ENCODE results near the gene LENG9.

DNA sequence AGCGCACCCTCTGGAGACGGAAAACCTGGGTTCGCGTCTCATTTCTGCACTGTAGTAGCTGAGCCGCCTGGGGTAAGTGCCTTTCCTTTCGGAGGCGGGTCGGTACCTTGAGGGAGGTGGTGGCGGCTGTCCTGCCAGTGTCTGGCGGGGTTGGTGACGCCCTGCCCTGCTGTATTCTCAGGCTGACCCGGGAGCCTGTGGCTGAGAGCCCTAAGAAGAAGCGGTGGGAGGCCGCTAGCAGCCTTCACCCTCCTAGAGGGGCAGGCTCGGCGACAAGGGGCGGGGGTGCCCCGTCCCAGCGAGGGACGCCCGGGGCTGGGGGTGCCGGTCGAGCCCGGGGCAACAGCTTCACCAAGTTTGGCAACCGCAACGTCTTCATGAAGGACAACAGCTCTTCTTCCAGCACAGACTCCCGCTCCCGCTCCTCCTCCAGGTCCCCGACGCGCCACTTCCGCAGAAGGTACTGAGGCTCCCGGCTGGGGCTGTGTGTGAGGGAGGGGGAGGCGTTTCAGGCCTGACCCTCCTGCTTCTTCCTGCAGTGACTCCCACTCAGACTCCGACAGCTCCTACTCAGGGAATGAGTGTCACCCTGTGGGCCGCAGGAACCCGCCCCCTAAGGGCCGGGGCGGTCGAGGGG lies 7.7 kb downstream of the LENG9 start:
- TF ChIP-seq, protein P1, sequence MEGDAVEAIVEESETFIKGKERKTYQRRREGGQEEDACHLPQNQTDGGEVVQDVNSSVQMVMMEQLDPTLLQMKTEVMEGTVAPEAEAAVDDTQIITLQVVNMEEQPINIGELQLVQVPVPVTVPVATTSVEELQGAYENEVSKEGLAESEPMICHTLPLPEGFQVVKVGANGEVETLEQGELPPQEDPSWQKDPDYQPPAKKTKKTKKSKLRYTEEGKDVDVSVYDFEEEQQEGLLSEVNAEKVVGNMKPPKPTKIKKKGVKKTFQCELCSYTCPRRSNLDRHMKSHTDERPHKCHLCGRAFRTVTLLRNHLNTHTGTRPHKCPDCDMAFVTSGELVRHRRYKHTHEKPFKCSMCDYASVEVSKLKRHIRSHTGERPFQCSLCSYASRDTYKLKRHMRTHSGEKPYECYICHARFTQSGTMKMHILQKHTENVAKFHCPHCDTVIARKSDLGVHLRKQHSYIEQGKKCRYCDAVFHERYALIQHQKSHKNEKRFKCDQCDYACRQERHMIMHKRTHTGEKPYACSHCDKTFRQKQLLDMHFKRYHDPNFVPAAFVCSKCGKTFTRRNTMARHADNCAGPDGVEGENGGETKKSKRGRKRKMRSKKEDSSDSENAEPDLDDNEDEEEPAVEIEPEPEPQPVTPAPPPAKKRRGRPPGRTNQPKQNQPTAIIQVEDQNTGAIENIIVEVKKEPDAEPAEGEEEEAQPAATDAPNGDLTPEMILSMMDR (conservative IDR thresholded peaks at IDR 0.05 in 1 of 2, IDR thresholded peaks at IDR 0.05 in 1 of 2; ENCODE audit: extremely low read depth in 1 of 2, insufficient read depth in 1 of 2, low read depth in 1 of 2, low read length in 2 of 2): no peak
- no peak for TF ChIP-seq EZH2 (IDR thresholded peaks at IDR 0.05; ENCODE audit: borderline replicate concordance, low read length)

Data from mammary epithelial cell (primary cell).